K562 (cell line): ENCODE results near the gene MTA1. TPM values are rescaled to one million over a fixed set of nuclear protein-coding genes. Genes with fewer than 3 reads are reported as not detected.

ENCODE experiments used
- ATAC-seq: fragments of 200-7000 bp; cut with Tn5 transposase; 3 replicates; pipeline ENCODE4 v1.9.1; 2020; ENCODE audit warnings: moderate library complexity
- BruUV-seq: library from RNA; stranded (reverse); fragments of 400-500 nt; replicated peaks from 2 replicates; lab custom pipeline; 2021; lab: Mats Ljungman, UMichigan
- CTCF ChIA-PET: fragments of 300-600 bp; formaldehyde crosslinking; extraction: SDS; loops from one replicate; lab custom pipeline; 2021; ENCODE audit warnings: low intra/inter-chr PET ratio; lab: Yijun Ruan, JAX
- POLR2A ChIA-PET: fragments of 300-600, 350-650 bp; sonication (Branson Sonifier 250); formaldehyde crosslinking; extraction: SDS; loops from one replicate; lab custom pipeline; 2021; ENCODE audit warnings: antibody characterized with exemption, inconsistent platforms; lab: Yijun Ruan, JAX
- DNase-seq, 4 experiments: peaks; one replicate each; pipeline versions ENCODE4 v3.0.0 to v3.0.0-alpha.2; 2011 to 2018; ENCODE audit warnings: low spot score in 3 of 4, mixed read lengths in 3 of 4; ENCODE audit errors: extremely low read depth in 1 of 4
- FAIRE-seq: peaks from 2 replicates; lab custom pipeline; 2011; peaks lifted over from hg19 to GRCh38; lab: Jason Lieb, UNC
- H2AFZ ChIP-seq: 2 replicates; pipeline ENCODE4 v1.6.0; 2011; ENCODE audit warnings: low read depth, low read length, control low read depth, inconsistent platforms
- H3K27ac ChIP-seq: fragments of 200-600 bp; 3 replicates; pipeline ENCODE4 v1.8.0; 2011; ENCODE audit warnings: low read depth, mild to moderate bottlenecking, control low read depth, inconsistent platforms, low read length, moderate library complexity, mixed read lengths; ENCODE audit errors: extremely low read depth
- H3K27me3 ChIP-seq, 2 experiments: fragments of 300-600 bp in 1 of 2; 2 replicates in 1 of 2; 3 replicates in 1 of 2; pipeline versions ENCODE4 v1.6.0 to v1.8.0; 2011; ENCODE audit warnings: inconsistent platforms in 2 of 2, low read length in 2 of 2, mild to moderate bottlenecking in 1 of 2, mixed read lengths in 1 of 2, moderate library complexity in 1 of 2; ENCODE audit not compliant: control insufficient read depth in 2 of 2, insufficient read depth in 2 of 2
- H3K36me3 ChIP-seq: fragments of 300-600 bp; 3 replicates; pipeline ENCODE4 v1.8.0; 2011; ENCODE audit warnings: mild to moderate bottlenecking, low read length, inconsistent platforms; ENCODE audit not compliant: control insufficient read depth, insufficient read depth
- H3K4me1 ChIP-seq, 2 experiments: fragments of 200-600 bp in 1 of 2; replicated peaks in 1 of 2; 2 replicates in 1 of 2; 3 replicates in 1 of 2; pipeline versions ENCODE4 v1.5.1 to v1.8.0; 2011; ENCODE audit warnings: inconsistent platforms in 2 of 2, low read length in 2 of 2, mild to moderate bottlenecking in 1 of 2, mixed read lengths in 1 of 2, moderate library complexity in 1 of 2; ENCODE audit not compliant: control insufficient read depth in 2 of 2, insufficient read depth in 2 of 2
- H3K4me2 ChIP-seq: 2 replicates; pipeline ENCODE4 v1.6.1; 2011; ENCODE audit warnings: low read length, control low read depth, inconsistent platforms, mixed read lengths; ENCODE audit not compliant: insufficient read depth
- H3K4me3 ChIP-seq: fragments of 200-600 bp; sonication (generic), shearing (Covaris generic); 2 replicates; pipeline ENCODE4 v1.5.1; 2016; ENCODE audit warnings: control low read depth, inconsistent platforms
- H3K79me2 ChIP-seq: fragments of 200-600 bp; 3 replicates; pipeline ENCODE4 v1.8.0; 2011; ENCODE audit warnings: low read length, inconsistent platforms; ENCODE audit not compliant: control insufficient read depth, insufficient read depth
- H3K9ac ChIP-seq, 2 experiments: 2 replicates each; pipeline versions ENCODE4 v1.6.0 to v1.6.1; 2011; ENCODE audit warnings: low read depth in 2 of 2, low read length in 2 of 2, control low read depth in 1 of 2, inconsistent platforms in 1 of 2, mild to moderate bottlenecking in 1 of 2, mixed read lengths in 1 of 2; ENCODE audit not compliant: insufficient read depth in 1 of 2
- H3K9me1 ChIP-seq: one replicate; pipeline ENCODE4 v1.6.0; 2011; ENCODE audit warnings: inconsistent platforms, mild to moderate bottlenecking, low read length, moderate library complexity; ENCODE audit not compliant: control insufficient read depth, insufficient read depth
- H3K9me3 ChIP-seq: replicated peaks from 2 replicates; pipeline ENCODE4 v1.5.1; 2011; ENCODE audit warnings: low read depth, low read length, inconsistent platforms; ENCODE audit not compliant: control insufficient read depth, insufficient read depth
- H4K20me1 ChIP-seq: replicated peaks from 2 replicates; pipeline ENCODE4 v1.6.1; 2011; ENCODE audit warnings: low read length, inconsistent platforms, mixed read lengths; ENCODE audit not compliant: control insufficient read depth, insufficient read depth
- CEBPB ChIP-seq: fragments of 450-650 bp; IDR thresholded peaks from 2 replicates; pipeline ENCODE4 v1.6.1; 2016; ENCODE audit warnings: missing genetic modification characterization, missing compliant biosample characterization
- ELF2 ChIP-seq: fragments of 250-450 bp; sonication (Bioruptor Pico); IDR thresholded peaks from 2 replicates; pipeline ENCODE4 v1.5.0; 2021; ENCODE audit warnings: mild to moderate bottlenecking
- GATAD2B ChIP-seq: fragments of 450-650 bp; IDR thresholded peaks from 2 replicates; pipeline ENCODE4 v1.6.1; 2017; ENCODE audit warnings: mild to moderate bottlenecking, borderline replicate concordance
- JUNB ChIP-seq: fragments of 450-650 bp; formaldehyde crosslinking; conservative IDR thresholded peaks from 2 replicates; pipeline ENCODE4 v1.4.0; 2020; ENCODE audit warnings: mild to moderate bottlenecking
- KAT2B ChIP-seq: IDR thresholded peaks from one replicate; pipeline ENCODE4 v1.6.1; 2012; ENCODE audit warnings: low read depth, mild to moderate bottlenecking, control low read depth, inconsistent platforms, low read length, moderate library complexity
- LARP7 ChIP-seq: fragments of 450-650 bp; IDR thresholded peaks from 2 replicates; pipeline ENCODE4 v1.6.1; 2016
- MEIS2 ChIP-seq: fragments of 450-650 bp; IDR thresholded peaks from 2 replicates; pipeline ENCODE4 v1.6.1; 2014; ENCODE audit warnings: mild to moderate bottlenecking; ENCODE audit not compliant: partially characterized antibody
- MYNN ChIP-seq, 2 experiments: sonication (generic); formaldehyde crosslinking in 1 of 2; IDR thresholded peaks; 2 replicates each; pipeline versions ENCODE4 v1.5.0 to v1.6.1; 2016 to 2020; ENCODE audit warnings: antibody characterized with exemption in 1 of 2, missing genetic modification reagents in 1 of 2
- RBM25 ChIP-seq: fragments of 200-400 bp; formaldehyde crosslinking; IDR thresholded peaks from 2 replicates; pipeline ENCODE4 v1.6.1; 2018; ENCODE audit warnings: low read length, low read depth, moderate library complexity; ENCODE audit not compliant: severe bottlenecking
- SP2 ChIP-seq: IDR thresholded peaks from 2 replicates; pipeline ENCODE4 v1.6.1; 2011; ENCODE audit warnings: mild to moderate bottlenecking, low read depth, low read length, moderate library complexity; ENCODE audit not compliant: poor library complexity, severe bottlenecking; ENCODE audit errors: extremely low read depth
- ZFP36 ChIP-seq: fragments of 150-350 bp; IDR thresholded peaks from 2 replicates; pipeline ENCODE4 v1.6.1; 2018; ENCODE audit warnings: low read length, low read depth; ENCODE audit not compliant: partially characterized antibody
- ZNF778 ChIP-seq: fragments of 450-650 bp; formaldehyde crosslinking; IDR thresholded peaks from 2 replicates; pipeline ENCODE4 v1.4.0; 2020; ENCODE audit warnings: mild to moderate bottlenecking, moderate library complexity
- ZSCAN32 ChIP-seq: fragments of 450-650 bp; formaldehyde crosslinking; IDR thresholded peaks from 2 replicates; pipeline ENCODE4 v1.4.0; 2020; ENCODE audit warnings: mild to moderate bottlenecking, moderate library complexity
- WGBS: fragments of 100-300 bp; shearing (Covaris generic); methylation state at CpG from one replicate; pipeline ENCODE4 v1.1.6; 2016; ENCODE audit warnings: low coverage, mixed read lengths; ENCODE audit not compliant: insufficient coverage; ENCODE audit errors: missing lambda C conversion rate; 5-methylcytosine and 5-hydroxymethylcytosine counted together
- in situ Hi-C: fragments of 300-500 bp; cut with MboI; formaldehyde crosslinking; loops from 4 replicates; pipeline ENCODE4 v1.15.0; 2018; ENCODE audit warnings: inconsistent platforms, mixed read lengths
- intact Hi-C: fragments of 100-400 bp; cut with micrococcal nuclease; formaldehyde crosslinking; loops from 2 replicates; pipeline ENCODE4 v1.14.2; 2022
- polyA plus RNA-seq, 8 experiments: library from polyadenylated mRNA; depleted of rRNA in 4 of 8; stranded (reverse) in 5 of 8; unstranded in 3 of 8; fragments of >200 nt; fragmentation: Nextera tagmentation in 2 of 8; fragmentation: Illumina TruSeq in 1 of 8; extraction: Ambion mirVana in 2 of 8; extraction: Trizol in 1 of 8; gene quantifications; 2 replicates each; pipeline versions ENCODE4 v1.2.1 to v1.2.3, GENCODE V29; 2011 to 2014; ENCODE audit warnings: inconsistent platforms in 1 of 8, missing spikeins in 1 of 8
- total RNA-seq, 7 experiments: library from RNA; depleted of rRNA in 6 of 7; stranded (reverse); fragments of >200 nt in 6 of 7; fragmentation: Illumina TruSeq in 2 of 7; extraction: Trizol in 2 of 7; gene quantifications; 2 replicates each; pipeline versions ENCODE4 v1.2.1 to v1.2.3, GENCODE V29; 2011 to 2021; ENCODE audit warnings: low replicate concordance in 1 of 7
- TF ChIP-seq, protein P1 (sequence below), 3 experiments: fragments of 200-800 bp in 1 of 3; fragments of 250-450 bp in 1 of 3; fragments of 450-650 bp in 1 of 3; sonication (Bioruptor Pico) in 1 of 3; sonication (Bioruptor generic) in 1 of 3; formaldehyde crosslinking in 1 of 3; IDR thresholded peaks; 2 replicates each; pipeline versions ENCODE4 v1.6.1 to v1.8.0; 2016 to 2022; ENCODE audit warnings: mild to moderate bottlenecking in 2 of 3, missing genetic modification characterization in 2 of 3, missing compliant biosample characterization in 1 of 3, moderate library complexity in 1 of 3
- TF ChIP-seq, protein P2 (sequence below): sonication (generic); formaldehyde crosslinking; IDR thresholded peaks from 2 replicates; pipeline ENCODE4 v1.8.0; 2022; ENCODE audit warnings: mild to moderate bottlenecking, missing genetic modification reagents

The MTA1 gene
- total and polyA plus RNA-seq, 9 of the 15 experiments (the other 6 are each of a cell fraction or from before 2014, with no cell fraction given): 0.13 to 118 (median 32.3) TPM

GRCh38 chr14:105480807-105481801 lies 61.5 kb downstream of the MTA1 start:
- peak; percentile 90 for ATAC-seq
- no TSS peak for BruUV-seq
- 6% methylated on average over 17 of the region's 35 CpGs for WGBS
- ChIA-PET POLR2A (interaction anchor here (0.7 to 2.4 kb wide), 4 partner anchors 9 to 180 kb away, joined by 3 to 12 read pairs (median 6); partner anchors contain the start of gene BRF1), CTCF (interaction anchor here (1.1 to 1.5 kb wide), 2 partner anchors 9 to 47 kb away, joined by 3 to 4 read pairs; partner anchors contain the start of gene TEDC1)
- peak overlapping the region; percentile 89 for H3K27ac ChIP-seq
- FAIRE-seq: peak; percentile 83
- H3K4me2 ChIP-seq: peak overlapping the region; percentile 90
- intact Hi-C loops: no loop called here
- peaks cover 12 to 91% of the 10 kb centered on the region in 2 experiments for H3K4me1 ChIP-seq
- in situ Hi-C loops: no loop called here
- H3K27me3 ChIP-seq: no peaks in the 10 kb centered on the region; a peak in 1 of 5 replicates
- DNase-seq: peak; percentile 65 to 89 (median 78)
- no peaks in the 10 kb centered on the region; the same call in 1 of the 2 replicates for H4K20me1 ChIP-seq
- H2AFZ ChIP-seq: peak overlapping the region; percentile 97
- no peaks in the 10 kb centered on the region for H3K36me3 ChIP-seq
- peak overlapping the region; percentile 83 to 91 for H3K9ac ChIP-seq
- H3K9me1 ChIP-seq: no peaks in the 10 kb centered on the region
- H3K79me2 ChIP-seq: no peaks in the 10 kb centered on the region
- peak overlapping the region; percentile 32 for H3K4me3 ChIP-seq
- no peaks in the 10 kb centered on the region for H3K9me3 ChIP-seq
- no peak for TF ChIP-seq ZNF778 (CRISPR knock-in tag)
- TF ChIP-seq CEBPB (tag): no peak
- TF ChIP-seq MEIS2: peak; percentile 13
- no peak for TF ChIP-seq ZSCAN32 (CRISPR knock-in tag)
- no peak for TF ChIP-seq KAT2B
- no peak for TF ChIP-seq JUNB (CRISPR knock-in tag)
- no peak for TF ChIP-seq ZFP36
- TF ChIP-seq LARP7: 0 out of 2 replicates have a peak, but pooled peaks have one; percentile 31
- no peak for TF ChIP-seq ELF2 (CRISPR knock-in tag)
- TF ChIP-seq GATAD2B: no peak; the same call in 1 of the 2 replicates
- TF ChIP-seq SP2: no peak
- TF ChIP-seq, protein P1, sequence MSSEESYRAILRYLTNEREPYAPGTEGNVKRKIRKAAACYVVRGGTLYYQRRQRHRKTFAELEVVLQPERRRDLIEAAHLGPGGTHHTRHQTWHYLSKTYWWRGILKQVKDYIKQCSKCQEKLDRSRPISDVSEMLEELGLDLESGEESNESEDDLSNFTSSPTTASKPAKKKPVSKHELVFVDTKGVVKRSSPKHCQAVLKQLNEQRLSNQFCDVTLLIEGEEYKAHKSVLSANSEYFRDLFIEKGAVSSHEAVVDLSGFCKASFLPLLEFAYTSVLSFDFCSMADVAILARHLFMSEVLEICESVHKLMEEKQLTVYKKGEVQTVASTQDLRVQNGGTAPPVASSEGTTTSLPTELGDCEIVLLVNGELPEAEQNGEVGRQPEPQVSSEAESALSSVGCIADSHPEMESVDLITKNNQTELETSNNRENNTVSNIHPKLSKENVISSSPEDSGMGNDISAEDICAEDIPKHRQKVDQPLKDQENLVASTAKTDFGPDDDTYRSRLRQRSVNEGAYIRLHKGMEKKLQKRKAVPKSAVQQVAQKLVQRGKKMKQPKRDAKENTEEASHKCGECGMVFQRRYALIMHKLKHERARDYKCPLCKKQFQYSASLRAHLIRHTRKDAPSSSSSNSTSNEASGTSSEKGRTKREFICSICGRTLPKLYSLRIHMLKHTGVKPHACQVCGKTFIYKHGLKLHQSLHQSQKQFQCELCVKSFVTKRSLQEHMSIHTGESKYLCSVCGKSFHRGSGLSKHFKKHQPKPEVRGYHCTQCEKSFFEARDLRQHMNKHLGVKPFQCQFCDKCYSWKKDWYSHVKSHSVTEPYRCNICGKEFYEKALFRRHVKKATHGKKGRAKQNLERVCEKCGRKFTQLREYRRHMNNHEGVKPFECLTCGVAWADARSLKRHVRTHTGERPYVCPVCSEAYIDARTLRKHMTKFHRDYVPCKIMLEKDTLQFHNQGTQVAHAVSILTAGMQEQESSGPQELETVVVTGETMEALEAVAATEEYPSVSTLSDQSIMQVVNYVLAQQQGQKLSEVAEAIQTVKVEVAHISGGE (CRISPR knock-in tag; IDR thresholded peaks at IDR 0.05): no peak; a peak in 1 of 6 replicates
- TF ChIP-seq, protein P2, sequence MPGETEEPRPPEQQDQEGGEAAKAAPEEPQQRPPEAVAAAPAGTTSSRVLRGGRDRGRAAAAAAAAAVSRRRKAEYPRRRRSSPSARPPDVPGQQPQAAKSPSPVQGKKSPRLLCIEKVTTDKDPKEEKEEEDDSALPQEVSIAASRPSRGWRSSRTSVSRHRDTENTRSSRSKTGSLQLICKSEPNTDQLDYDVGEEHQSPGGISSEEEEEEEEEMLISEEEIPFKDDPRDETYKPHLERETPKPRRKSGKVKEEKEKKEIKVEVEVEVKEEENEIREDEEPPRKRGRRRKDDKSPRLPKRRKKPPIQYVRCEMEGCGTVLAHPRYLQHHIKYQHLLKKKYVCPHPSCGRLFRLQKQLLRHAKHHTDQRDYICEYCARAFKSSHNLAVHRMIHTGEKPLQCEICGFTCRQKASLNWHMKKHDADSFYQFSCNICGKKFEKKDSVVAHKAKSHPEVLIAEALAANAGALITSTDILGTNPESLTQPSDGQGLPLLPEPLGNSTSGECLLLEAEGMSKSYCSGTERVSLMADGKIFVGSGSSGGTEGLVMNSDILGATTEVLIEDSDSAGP (CRISPR knock-in tag): peak; percentile 31; the same call in 1 of the 2 replicates
- TF ChIP-seq RBM25: no peak
- peak; percentile 74 for TF ChIP-seq MYNN (IDR thresholded peaks at IDR 0.05)
- TF ChIP-seq MYNN (CRISPR knock-in tag; IDR thresholded peaks at IDR 0.05): no peak
